K562 (cell line): Measurements from ENCODE around the gene USP19. TPM values are rescaled to one million over a fixed set of nuclear protein-coding genes. Genes with fewer than 3 reads are reported as not detected.

Source experiments
- CHD2 ChIP-seq: IDR thresholded peaks from 2 replicates; pipeline ENCODE4 v1.6.1; 2011; ENCODE audit warnings: low read depth, low read length
- ELF1 ChIP-seq: fragments of 200-800 bp; sonication (Bioruptor generic); IDR thresholded peaks from 2 replicates; pipeline ENCODE4 v1.6.1; 2016; ENCODE audit warnings: missing genetic modification characterization, missing compliant biosample characterization
- ERF ChIP-seq: fragments of 450-650 bp; formaldehyde crosslinking; IDR thresholded peaks from 2 replicates; pipeline ENCODE4 v1.4.0; 2020; ENCODE audit warnings: mild to moderate bottlenecking, mixed read lengths
- FOXK2 ChIP-seq, 2 experiments: fragments of 450-650 bp; IDR thresholded peaks in 1 of 2; conservative IDR thresholded peaks in 1 of 2; 2 replicates each; pipeline ENCODE4 v1.6.1; 2016; ENCODE audit warnings: low read depth in 2 of 2, mild to moderate bottlenecking in 1 of 2
- HCFC1 ChIP-seq: IDR thresholded peaks from 2 replicates; pipeline ENCODE4 v1.6.1; 2012; ENCODE audit warnings: low read depth, low read length, improper control_type of control experiment
- NONO ChIP-seq, 2 experiments: fragments of 200-400 bp in 1 of 2; fragments of 450-650 bp in 1 of 2; formaldehyde crosslinking in 1 of 2; IDR thresholded peaks; 2 replicates each; pipeline ENCODE4 v1.6.1; 2017; ENCODE audit warnings: low read depth in 2 of 2, mild to moderate bottlenecking in 2 of 2, moderate library complexity in 2 of 2, low read length in 1 of 2
- RCOR1 ChIP-seq, 2 experiments: IDR thresholded peaks; 2 replicates each; pipeline ENCODE4 v1.6.1; 2012; ENCODE audit warnings: low read depth in 2 of 2, low read length in 2 of 2, borderline replicate concordance in 1 of 2, improper control_type of control experiment in 1 of 2
- SAP30 ChIP-seq: fragments of 200-600 bp; sonication (generic); IDR thresholded peaks from 2 replicates; pipeline ENCODE4 v1.6.1; 2012; ENCODE audit warnings: borderline replicate concordance, low read depth, mild to moderate bottlenecking, moderate library complexity, low read length, control low read depth, inconsistent platforms; ENCODE audit not compliant: insufficient read depth, poor library complexity, severe bottlenecking
- YY1 ChIP-seq, 3 experiments: IDR thresholded peaks; 2 replicates each; pipeline ENCODE4 v1.6.1; 2011; ENCODE audit warnings: low read length in 2 of 3, mild to moderate bottlenecking in 2 of 3, moderate library complexity in 2 of 3, borderline replicate concordance in 1 of 3, control low read depth in 1 of 3, low read depth in 1 of 3; ENCODE audit not compliant: insufficient read depth in 3 of 3, insufficient replicate concordance in 2 of 3, control insufficient read depth in 1 of 3, insufficient read length in 1 of 3; ENCODE audit errors: extremely low read depth in 1 of 3
- ZNF224 ChIP-seq: sonication (generic); formaldehyde crosslinking; IDR thresholded peaks from 2 replicates; pipeline ENCODE4 v1.8.0; 2022; ENCODE audit warnings: mild to moderate bottlenecking, missing genetic modification reagents
- polyA plus RNA-seq, 8 experiments: library from polyadenylated mRNA; depleted of rRNA in 4 of 8; stranded (reverse) in 5 of 8; unstranded in 3 of 8; fragments of >200 nt; fragmentation: Nextera tagmentation in 2 of 8; fragmentation: Illumina TruSeq in 1 of 8; extraction: Ambion mirVana in 2 of 8; extraction: Trizol in 1 of 8; gene quantifications; 2 replicates each; pipeline versions ENCODE4 v1.2.1 to v1.2.3, GENCODE V29; 2011 to 2014; ENCODE audit warnings: inconsistent platforms in 1 of 8, missing spikeins in 1 of 8
- total RNA-seq, 7 experiments: library from RNA; depleted of rRNA in 6 of 7; stranded (reverse); fragments of >200 nt in 6 of 7; fragmentation: Illumina TruSeq in 2 of 7; extraction: Trizol in 2 of 7; gene quantifications; 2 replicates each; pipeline versions ENCODE4 v1.2.1 to v1.2.3, GENCODE V29; 2011 to 2021; ENCODE audit warnings: low replicate concordance in 1 of 7
- TF ChIP-seq, protein P1 (sequence below): fragments of 450-650 bp; IDR thresholded peaks from 2 replicates; pipeline ENCODE4 v1.7.0; 2016; ENCODE audit warnings: borderline replicate concordance
- TF ChIP-seq, protein P2 (sequence below): sonication (generic); formaldehyde crosslinking; IDR thresholded peaks from 2 replicates; pipeline ENCODE4 v1.8.0; 2022; ENCODE audit warnings: missing genetic modification reagents, mild to moderate bottlenecking, moderate library complexity, borderline replicate concordance
- TF ChIP-seq, protein P3 (sequence below): sonication (generic); formaldehyde crosslinking; IDR thresholded peaks from 2 replicates; pipeline ENCODE4 v1.4.0; 2020; ENCODE audit warnings: mild to moderate bottlenecking, missing genetic modification reagents
- TF ChIP-seq, protein P4 (sequence below): sonication (generic); formaldehyde crosslinking; IDR thresholded peaks from 2 replicates; pipeline ENCODE4 v1.8.1; 2023; ENCODE audit warnings: mild to moderate bottlenecking, missing genetic modification reagents
- TF ChIP-seq, protein P5 (sequence below): fragments of 250-450 bp; sonication (Bioruptor Pico); IDR thresholded peaks from 2 replicates; pipeline ENCODE4 v1.5.0; 2020; ENCODE audit warnings: mild to moderate bottlenecking, borderline replicate concordance

USP19 gene
- total and polyA plus RNA-seq, 9 of the 15 experiments (the other 6 are each of a cell fraction or from before 2014, with no cell fraction given): 0.24 to 65.9 (median 36.9) TPM

DNA sequence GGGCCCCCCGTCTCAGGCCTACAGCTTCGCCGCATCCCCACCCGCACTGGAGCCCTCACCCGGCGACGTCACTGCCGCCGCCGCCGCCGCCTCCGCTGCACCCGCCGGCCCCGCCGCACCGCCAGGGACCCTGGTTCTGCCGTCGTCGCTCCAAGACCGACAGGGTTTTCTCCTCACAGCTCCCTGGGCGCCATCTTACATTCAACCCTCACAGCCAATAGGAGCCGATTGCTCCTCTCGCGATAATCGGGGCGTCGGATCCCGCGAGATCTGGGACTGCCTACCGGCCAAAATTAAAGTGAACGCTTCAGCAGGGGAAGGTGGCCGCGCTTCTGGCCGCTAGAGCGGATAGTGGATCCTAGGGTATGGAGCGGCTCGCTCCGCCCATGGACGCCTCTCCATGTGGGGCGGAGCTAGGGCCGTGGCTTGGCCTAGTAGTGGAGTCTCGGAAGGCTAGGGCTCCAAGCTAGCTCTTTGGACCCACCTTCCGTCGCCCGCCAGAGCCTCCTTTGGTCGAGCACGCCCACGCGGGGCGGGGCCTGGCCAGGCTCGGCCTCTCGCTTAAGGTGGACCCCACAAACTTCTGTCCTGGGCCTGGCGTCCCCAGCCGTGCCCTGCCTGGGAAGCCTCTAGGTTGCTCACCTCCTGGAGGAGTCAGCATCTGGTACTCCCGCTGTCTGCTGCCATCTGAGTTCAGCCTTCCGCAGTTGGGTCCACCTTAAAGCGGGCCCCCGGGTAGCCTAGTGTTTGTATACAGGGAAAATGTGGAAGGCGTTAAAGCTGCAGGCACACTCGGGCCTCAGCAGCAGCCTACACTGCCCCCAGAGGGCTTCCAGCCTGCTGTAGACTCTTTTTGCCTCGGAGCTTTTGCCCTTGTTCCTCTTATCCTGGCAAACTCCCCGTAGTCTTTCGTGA, 26.5 kb downstream of the USP19 start, which contains the start of gene QRICH1 (continued):
- TF ChIP-seq, protein P1, sequence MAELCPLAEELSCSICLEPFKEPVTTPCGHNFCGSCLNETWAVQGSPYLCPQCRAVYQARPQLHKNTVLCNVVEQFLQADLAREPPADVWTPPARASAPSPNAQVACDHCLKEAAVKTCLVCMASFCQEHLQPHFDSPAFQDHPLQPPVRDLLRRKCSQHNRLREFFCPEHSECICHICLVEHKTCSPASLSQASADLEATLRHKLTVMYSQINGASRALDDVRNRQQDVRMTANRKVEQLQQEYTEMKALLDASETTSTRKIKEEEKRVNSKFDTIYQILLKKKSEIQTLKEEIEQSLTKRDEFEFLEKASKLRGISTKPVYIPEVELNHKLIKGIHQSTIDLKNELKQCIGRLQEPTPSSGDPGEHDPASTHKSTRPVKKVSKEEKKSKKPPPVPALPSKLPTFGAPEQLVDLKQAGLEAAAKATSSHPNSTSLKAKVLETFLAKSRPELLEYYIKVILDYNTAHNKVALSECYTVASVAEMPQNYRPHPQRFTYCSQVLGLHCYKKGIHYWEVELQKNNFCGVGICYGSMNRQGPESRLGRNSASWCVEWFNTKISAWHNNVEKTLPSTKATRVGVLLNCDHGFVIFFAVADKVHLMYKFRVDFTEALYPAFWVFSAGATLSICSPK: no peak
- TF ChIP-seq ELF1 (tag) (peak; percentile 59; the same call in 1 of the 2 replicates), HCFC1 (peak; percentile 44), NONO (IDR thresholded peaks at IDR 0.05; ENCODE audit: low read depth in 2 of 2, low read length in 1 of 2) (peak in 1 of 2 experiments; percentile 84; a peak in 2 of 4 replicates), RCOR1 (IDR thresholded peaks at IDR 0.05; ENCODE audit: borderline replicate concordance in 1 of 2, low read depth in 2 of 2, low read length in 2 of 2) (0 out of 4 replicates have a peak, but pooled peaks of 1 of the 2 experiments have one; percentile 10), YY1 (IDR thresholded peaks at IDR 0.05; ENCODE audit: borderline replicate concordance in 1 of 3, control insufficient read depth in 1 of 3, extremely low read depth in 1 of 3, insufficient read depth in 3 of 3, insufficient read length in 1 of 3, insufficient replicate concordance in 2 of 3, low read depth in 1 of 3, low read length in 2 of 3) (peak; percentile 88 to 97 (median 93)), ZNF224 (CRISPR knock-in tag) (no peak), CHD2 (peak; percentile 100), FOXK2 (conservative IDR thresholded peaks at IDR 0.05 in 1 of 2, IDR thresholded peaks at IDR 0.05 in 1 of 2; ENCODE audit: low read depth in 2 of 2) (peak; percentile 96 to 98), SAP30 (no peak), ERF (CRISPR knock-in tag) (0 out of 2 replicates have a peak, but pooled peaks have one; percentile 9)
- TF ChIP-seq, protein P2, sequence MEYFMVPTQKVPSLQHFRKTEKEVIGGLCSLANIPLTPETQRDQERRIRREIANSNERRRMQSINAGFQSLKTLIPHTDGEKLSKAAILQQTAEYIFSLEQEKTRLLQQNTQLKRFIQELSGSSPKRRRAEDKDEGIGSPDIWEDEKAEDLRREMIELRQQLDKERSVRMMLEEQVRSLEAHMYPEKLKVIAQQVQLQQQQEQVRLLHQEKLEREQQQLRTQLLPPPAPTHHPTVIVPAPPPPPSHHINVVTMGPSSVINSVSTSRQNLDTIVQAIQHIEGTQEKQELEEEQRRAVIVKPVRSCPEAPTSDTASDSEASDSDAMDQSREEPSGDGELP (CRISPR knock-in tag): peak; percentile 76
- TF ChIP-seq, protein P3, sequence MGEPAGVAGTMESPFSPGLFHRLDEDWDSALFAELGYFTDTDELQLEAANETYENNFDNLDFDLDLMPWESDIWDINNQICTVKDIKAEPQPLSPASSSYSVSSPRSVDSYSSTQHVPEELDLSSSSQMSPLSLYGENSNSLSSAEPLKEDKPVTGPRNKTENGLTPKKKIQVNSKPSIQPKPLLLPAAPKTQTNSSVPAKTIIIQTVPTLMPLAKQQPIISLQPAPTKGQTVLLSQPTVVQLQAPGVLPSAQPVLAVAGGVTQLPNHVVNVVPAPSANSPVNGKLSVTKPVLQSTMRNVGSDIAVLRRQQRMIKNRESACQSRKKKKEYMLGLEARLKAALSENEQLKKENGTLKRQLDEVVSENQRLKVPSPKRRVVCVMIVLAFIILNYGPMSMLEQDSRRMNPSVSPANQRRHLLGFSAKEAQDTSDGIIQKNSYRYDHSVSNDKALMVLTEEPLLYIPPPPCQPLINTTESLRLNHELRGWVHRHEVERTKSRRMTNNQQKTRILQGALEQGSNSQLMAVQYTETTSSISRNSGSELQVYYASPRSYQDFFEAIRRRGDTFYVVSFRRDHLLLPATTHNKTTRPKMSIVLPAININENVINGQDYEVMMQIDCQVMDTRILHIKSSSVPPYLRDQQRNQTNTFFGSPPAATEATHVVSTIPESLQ (CRISPR knock-in tag): no peak
- TF ChIP-seq, protein P4, sequence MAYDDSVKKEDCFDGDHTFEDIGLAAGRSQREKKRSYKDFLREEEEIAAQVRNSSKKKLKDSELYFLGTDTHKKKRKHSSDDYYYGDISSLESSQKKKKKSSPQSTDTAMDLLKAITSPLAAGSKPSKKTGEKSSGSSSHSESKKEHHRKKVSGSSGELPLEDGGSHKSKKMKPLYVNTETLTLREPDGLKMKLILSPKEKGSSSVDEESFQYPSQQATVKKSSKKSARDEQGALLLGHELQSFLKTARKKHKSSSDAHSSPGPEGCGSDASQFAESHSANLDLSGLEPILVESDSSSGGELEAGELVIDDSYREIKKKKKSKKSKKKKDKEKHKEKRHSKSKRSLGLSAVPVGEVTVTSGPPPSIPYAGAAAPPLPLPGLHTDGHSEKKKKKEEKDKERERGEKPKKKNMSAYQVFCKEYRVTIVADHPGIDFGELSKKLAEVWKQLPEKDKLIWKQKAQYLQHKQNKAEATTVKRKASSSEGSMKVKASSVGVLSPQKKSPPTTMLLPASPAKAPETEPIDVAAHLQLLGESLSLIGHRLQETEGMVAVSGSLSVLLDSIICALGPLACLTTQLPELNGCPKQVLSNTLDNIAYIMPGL: peak; percentile 27
- TF ChIP-seq, protein P5, sequence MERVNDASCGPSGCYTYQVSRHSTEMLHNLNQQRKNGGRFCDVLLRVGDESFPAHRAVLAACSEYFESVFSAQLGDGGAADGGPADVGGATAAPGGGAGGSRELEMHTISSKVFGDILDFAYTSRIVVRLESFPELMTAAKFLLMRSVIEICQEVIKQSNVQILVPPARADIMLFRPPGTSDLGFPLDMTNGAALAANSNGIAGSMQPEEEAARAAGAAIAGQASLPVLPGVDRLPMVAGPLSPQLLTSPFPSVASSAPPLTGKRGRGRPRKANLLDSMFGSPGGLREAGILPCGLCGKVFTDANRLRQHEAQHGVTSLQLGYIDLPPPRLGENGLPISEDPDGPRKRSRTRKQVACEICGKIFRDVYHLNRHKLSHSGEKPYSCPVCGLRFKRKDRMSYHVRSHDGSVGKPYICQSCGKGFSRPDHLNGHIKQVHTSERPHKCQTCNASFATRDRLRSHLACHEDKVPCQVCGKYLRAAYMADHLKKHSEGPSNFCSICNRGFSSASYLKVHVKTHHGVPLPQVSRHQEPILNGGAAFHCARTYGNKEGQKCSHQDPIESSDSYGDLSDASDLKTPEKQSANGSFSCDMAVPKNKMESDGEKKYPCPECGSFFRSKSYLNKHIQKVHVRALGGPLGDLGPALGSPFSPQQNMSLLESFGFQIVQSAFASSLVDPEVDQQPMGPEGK (CRISPR knock-in tag): no peak
